Left kidney (tissue), 8 donors: ENCODE data around the gene NPIPB9. TPM values are rescaled to one million over a fixed set of nuclear protein-coding genes. Genes with fewer than 3 reads are reported as not detected.
"Not testable (repeated sequence)": the region's sequence is repeated elsewhere in the genome, so short reads cannot be mapped to it uniquely, and the experiment has no call there.

ENCODE experiments used
- DNase-seq: peaks from one replicate; pipeline ENCODE4 v3.0.0-alpha.2; 2013
- long read RNA-seq, 8 donors: transcript quantifications; one replicate each; lab custom pipeline, GENCODE V29; 2026
- polyA plus RNA-seq: library from polyadenylated mRNA; unstranded; fragments of 120-200 nt; gene quantifications from one replicate; pipeline ENCODE4 v1.2.1, GENCODE V29; 2013; ENCODE audit not compliant: insufficient read length

The NPIPB9 gene
- polyA plus RNA-seq: 4.5 TPM
- long read RNA-seq, donor 1, partial matches to known transcripts: 283 of 283 reads
- long read RNA-seq, donor 1, other reads (novel, unspliced or antisense): 0 of 283 reads
- long read RNA-seq, donor 2, partial matches to known transcripts: 174 of 282 reads
- long read RNA-seq, donor 2, other reads (novel, unspliced or antisense): 108 of 282 reads
- long read RNA-seq, donor 3, partial matches to known transcripts: 160 of 160 reads
- long read RNA-seq, donor 3, other reads (novel, unspliced or antisense): 0 of 160 reads
- long read RNA-seq, donor 4: 0 reads
- long read RNA-seq, donor 5, partial matches to known transcripts: 355 of 355 reads
- long read RNA-seq, donor 5, other reads (novel, unspliced or antisense): 0 of 355 reads
- long read RNA-seq, donor 6, partial matches to known transcripts: 257 of 262 reads
- long read RNA-seq, donor 6, other reads (novel, unspliced or antisense): 5 of 262 reads
- long read RNA-seq, donor 7, partial matches to known transcripts: 304 of 304 reads
- long read RNA-seq, donor 7, other reads (novel, unspliced or antisense): 0 of 304 reads
- long read RNA-seq, donor 8, partial matches to known transcripts: 95 of 95 reads
- long read RNA-seq, donor 8, other reads (novel, unspliced or antisense): 0 of 95 reads

- not testable (repeated sequence) for DNase-seq
These were observed at the start of gene NPIPB9 for GRCh38 chr16:28751487-28751886. NPIPB9 (plus strand) TSS chr16:28751787.

- DNase-seq: not testable (repeated sequence)
These were observed 47.3 kb upstream of the NPIPB9 start for GRCh38 chr16:28704246-28704645.

- not testable (repeated sequence) for DNase-seq
These were observed 40.1 kb upstream of the NPIPB9 start, which contains the start of gene EIF3C for GRCh38 chr16:28711220-28712083. EIF3C (plus strand) TSS chr16:28711464; CDS start chr16:28711687, 223 bp downstream.

- not testable (repeated sequence) for DNase-seq
These were observed 28.5 kb upstream of the NPIPB9 start for GRCh38 chr16:28722852-28723650.

- not testable (repeated sequence) for DNase-seq
These were observed 20.3 kb upstream of the NPIPB9 start for GRCh38 chr16:28731253-28731652.

- not testable (repeated sequence) for DNase-seq
These were observed 19.0 kb upstream of the NPIPB9 start for GRCh38 chr16:28732455-28733124.

- DNase-seq: not testable (repeated sequence)
These were observed 11.8 kb upstream of the NPIPB9 start for GRCh38 chr16:28739787-28740186.

- not testable (repeated sequence) for DNase-seq
These were observed 11.0 kb upstream of the NPIPB9 start for GRCh38 chr16:28740631-28741030.

GRCh38 chr16:28741295-28741694 is 10.3 kb upstream of the NPIPB9 start:
- not testable (repeated sequence) for DNase-seq

GRCh38 chr16:28746618-28747350 is 4.8 kb upstream of the NPIPB9 start:
- DNase-seq: not testable (repeated sequence)

- not testable (repeated sequence) for DNase-seq
These were observed 1.6 kb upstream of the NPIPB9 start for GRCh38 chr16:28749997-28750465.

- DNase-seq: not testable (repeated sequence)
These were observed 1.0 kb upstream of the NPIPB9 start for GRCh38 chr16:28750469-28751067.

GRCh38 chr16:28781697-28782096 is 30.1 kb downstream of the NPIPB9 start:
- DNase-seq: not testable (repeated sequence)

- not testable (repeated sequence) for DNase-seq
These were observed 30.8 kb downstream of the NPIPB9 start for GRCh38 chr16:28782357-28782756.

GRCh38 chr16:28802235-28803019 is 50.8 kb downstream of the NPIPB9 start:
- DNase-seq: not testable (repeated sequence)

- not testable (repeated sequence) for DNase-seq
These were observed 56.0 kb downstream of the NPIPB9 start for GRCh38 chr16:28807445-28808120.

GRCh38 chr16:28820016-28820415 is 68.4 kb downstream of the NPIPB9 start:
- DNase-seq: no peak

GRCh38 chr16:28820546-28820945 is 69.0 kb downstream of the NPIPB9 start:
- not testable (repeated sequence) for DNase-seq
